IPS-NIHi11 (cell line): ENCODE data around the gene TRPV6.

ENCODE experiments used
- DNase-seq: peaks from one replicate; pipeline ENCODE4 v3.0.0; 2012; ENCODE audit warnings: mixed read lengths, low spot score

TRPV6 gene

GRCh38 chr7:142868188-142868985, 17.2 kb downstream of the TRPV6 start:
- DNase-seq, result no peak

GRCh38 chr7:142867398-142868187, 18.0 kb downstream of the TRPV6 start:
- no peak for DNase-seq

GRCh38 chr7:142867097-142867378, 18.5 kb downstream of the TRPV6 start:
- no peak for DNase-seq

- peak; percentile 85 for DNase-seq
Measured at GRCh38 chr7:142866361-142867096, 19.0 kb downstream of the TRPV6 start.

GRCh38 chr7:142865766-142866165, 19.8 kb downstream of the TRPV6 start:
- no peak for DNase-seq

- no peak for DNase-seq
Measured at GRCh38 chr7:142864980-142865747, 20.4 kb downstream of the TRPV6 start.

GRCh38 chr7:142863891-142864685, 21.5 kb downstream of the TRPV6 start:
- DNase-seq, result no peak

- no peak for DNase-seq
Measured at GRCh38 chr7:142862786-142863400, 22.7 kb downstream of the TRPV6 start.

GRCh38 chr7:142862351-142862750, 23.2 kb downstream of the TRPV6 start:
- DNase-seq, result no peak

GRCh38 chr7:142860968-142861367, 24.6 kb downstream of the TRPV6 start:
- no peak for DNase-seq

- no peak for DNase-seq
Measured at GRCh38 chr7:142859829-142860228, 25.7 kb downstream of the TRPV6 start.

GRCh38 chr7:142859411-142859810, 26.1 kb downstream of the TRPV6 start:
- DNase-seq, result no peak

GRCh38 chr7:142857625-142858024, 27.9 kb downstream of the TRPV6 start:
- no peak for DNase-seq

GRCh38 chr7:142856565-142857245, 28.8 kb downstream of the TRPV6 start:
- no peak for DNase-seq

GRCh38 chr7:142855756-142856564, 29.6 kb downstream of the TRPV6 start:
- no peak for DNase-seq

- DNase-seq, result no peak
Measured at GRCh38 chr7:142855114-142855743, 30.3 kb downstream of the TRPV6 start.

- DNase-seq, result peak; percentile 85
Measured at GRCh38 chr7:142854372-142855113, 31.0 kb downstream of the TRPV6 start, which contains the start of gene EPHB6. EPHB6 (plus strand) TSS chr7:142855076; CDS start chr7:142863228, 8,152 bp downstream.
